Duodenal mucosa (tissue), 2 donors: ENCODE measurements around the gene RYR3.

Experiments used
- H3K27ac ChIP-seq: one replicate; pipeline ENCODE4 v1.7.0; 2013; ENCODE audit warnings: low read depth, low read length
- H3K27me3 ChIP-seq, 2 donors: one replicate each; pipeline ENCODE4 v1.7.0; 2013; ENCODE audit warnings: low read length in 2 of 2, control low read depth in 1 of 2; ENCODE audit not compliant: insufficient read depth in 2 of 2, control insufficient read depth in 1 of 2
- H3K36me3 ChIP-seq, 2 donors: one replicate each; pipeline ENCODE4 v1.7.0; 2013; ENCODE audit warnings: low read length in 2 of 2, control low read depth in 1 of 2; ENCODE audit not compliant: insufficient read depth in 2 of 2, control insufficient read depth in 1 of 2
- H3K4me1 ChIP-seq, 2 donors: one replicate each; pipeline ENCODE4 v1.7.0; 2013; ENCODE audit warnings: low read length in 2 of 2, control low read depth in 1 of 2; ENCODE audit not compliant: insufficient read depth in 2 of 2, control insufficient read depth in 1 of 2
- H3K4me3 ChIP-seq, 2 donors: one replicate each; pipeline ENCODE4 v1.7.0; 2013; ENCODE audit warnings: low read length in 2 of 2, low read depth in 1 of 2
- H3K9ac ChIP-seq, 2 donors: one replicate each; pipeline ENCODE4 v1.7.0; 2013; ENCODE audit warnings: low read length in 2 of 2, low read depth in 1 of 2
- H3K9me3 ChIP-seq, 2 donors: one replicate each; pipeline ENCODE4 v1.7.0; 2013; ENCODE audit warnings: low read length in 2 of 2, control low read depth in 1 of 2; ENCODE audit not compliant: control insufficient read depth in 1 of 2

RYR3 gene

GRCh38 chr15:33780011-33780768 lies 469.4 kb downstream of the RYR3 start:
- H3K27ac ChIP-seq: no peak overlapping the region
- no peak overlapping the region for H3K9ac ChIP-seq
- no peaks in the 10 kb centered on the region for H3K27me3 ChIP-seq
- no peaks in the 10 kb centered on the region for H3K9me3 ChIP-seq
- no peak overlapping the region for H3K4me3 ChIP-seq
- no peaks in the 10 kb centered on the region for H3K36me3 ChIP-seq
- H3K4me1 ChIP-seq: no peaks in the 10 kb centered on the region

GRCh38 chr15:33782966-33783365 lies 472.2 kb downstream of the RYR3 start:
- Histone ChIP-seq H3K4me3 (no peak overlapping the region), H3K27me3 (no peaks in the 10 kb centered on the region), H3K4me1 (no peaks in the 10 kb centered on the region), H3K27ac (no peak overlapping the region), H3K36me3 (no peaks in the 10 kb centered on the region), H3K9ac (no peak overlapping the region), H3K9me3 (no peaks in the 10 kb centered on the region)

- H3K9ac ChIP-seq: no peak overlapping the region
- H3K4me3 ChIP-seq: no peak overlapping the region
- no peaks in the 10 kb centered on the region for H3K4me1 ChIP-seq
- H3K36me3 ChIP-seq: no peaks in the 10 kb centered on the region
- no peaks in the 10 kb centered on the region for H3K9me3 ChIP-seq
- H3K27ac ChIP-seq: no peak overlapping the region
- H3K27me3 ChIP-seq: no peaks in the 10 kb centered on the region
Measured at GRCh38 chr15:33785366-33785765, 474.6 kb downstream of the RYR3 start.

DNA sequence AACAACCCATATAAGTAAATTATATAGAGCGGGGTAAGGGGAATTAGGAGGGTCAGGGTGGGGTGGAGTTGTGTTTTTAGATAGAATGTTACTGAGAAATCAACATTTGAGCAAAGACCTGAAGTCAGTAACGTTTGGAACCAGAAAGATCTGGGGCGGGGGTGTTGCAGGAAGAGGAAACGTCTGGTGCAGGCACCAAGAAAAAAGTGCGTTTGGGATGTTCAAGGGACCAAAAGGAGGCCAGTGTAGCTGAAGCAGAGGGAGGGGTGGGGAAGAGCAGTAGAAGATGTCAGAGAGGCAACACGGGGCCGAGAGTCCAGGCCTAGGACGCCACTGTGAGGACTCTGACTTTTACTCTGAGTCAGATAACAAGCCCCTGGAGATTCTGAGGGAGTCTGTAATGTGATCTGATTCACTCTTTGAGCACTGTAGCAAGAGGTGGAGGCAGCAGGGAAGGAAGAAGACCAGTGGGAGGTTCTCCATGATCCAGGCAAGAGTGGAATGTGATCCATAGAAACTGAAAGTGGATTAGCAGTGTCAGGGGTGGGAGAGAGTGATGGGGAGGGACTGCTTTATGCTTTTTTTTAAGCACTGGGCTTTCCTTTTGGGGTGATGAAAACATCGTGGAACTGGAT lies 478.3 kb downstream of the RYR3 start:
- no peak overlapping the region for H3K4me3 ChIP-seq
- H3K9ac ChIP-seq: no peak overlapping the region

DNA sequence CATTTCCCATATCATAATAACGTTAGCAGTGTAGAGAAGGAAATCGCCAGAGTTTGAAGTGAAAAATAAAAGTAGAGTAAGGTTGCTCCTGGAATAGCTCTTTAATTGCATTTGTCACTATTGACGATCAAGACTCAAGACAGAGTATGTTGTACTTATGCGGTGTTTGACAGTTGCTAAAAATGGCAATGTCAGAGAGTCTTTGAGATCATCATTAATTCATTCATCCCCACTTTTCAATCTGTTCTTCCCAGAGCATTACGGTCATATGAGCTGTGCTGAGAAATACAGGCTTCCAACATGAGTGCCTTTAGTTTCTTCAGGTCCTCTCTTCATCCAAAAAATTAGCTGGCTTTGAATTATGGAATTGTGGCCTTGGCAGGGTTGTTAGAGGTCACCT lies 483.7 kb downstream of the RYR3 start:
- Histone ChIP-seq H3K4me1 (no peaks in the 10 kb centered on the region), H3K4me3 (no peak overlapping the region), H3K27me3 (no peaks in the 10 kb centered on the region), H3K9me3 (no peaks in the 10 kb centered on the region), H3K9ac (no peak overlapping the region), H3K36me3 (no peaks in the 10 kb centered on the region), H3K27ac (no peak overlapping the region)

More for the DNA sequence above, 478.3 kb downstream of the RYR3 start:
- Histone ChIP-seq H3K9me3 (no peaks in the 10 kb centered on the region), H3K4me1 (no peaks in the 10 kb centered on the region), H3K36me3 (no peaks in the 10 kb centered on the region), H3K27me3 (no peaks in the 10 kb centered on the region), H3K27ac (no peak overlapping the region)

DNA sequence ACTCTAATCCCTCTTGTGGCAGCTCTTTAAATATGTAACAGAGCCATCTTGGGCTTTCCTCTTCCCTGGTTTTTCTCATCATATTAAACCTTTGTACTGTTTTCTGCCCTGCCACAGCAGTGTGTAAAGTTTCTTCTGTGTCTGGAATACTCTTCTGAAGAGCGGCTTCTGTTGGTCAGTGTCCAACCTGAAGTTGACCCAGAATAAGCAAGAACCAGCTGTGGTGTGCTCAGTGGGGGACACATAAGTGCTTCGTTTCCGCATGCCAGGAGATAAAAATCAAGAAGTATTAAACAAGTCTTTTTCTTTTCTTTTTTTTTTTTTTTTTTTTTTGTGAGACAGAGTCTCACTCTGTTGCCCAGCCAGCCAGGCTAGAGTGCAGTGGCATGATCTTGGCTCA lies 484.3 kb downstream of the RYR3 start:
- Histone ChIP-seq H3K9ac (no peak overlapping the region), H3K4me3 (no peak overlapping the region), H3K27me3 (no peaks in the 10 kb centered on the region), H3K4me1 (no peaks in the 10 kb centered on the region), H3K9me3 (no peaks in the 10 kb centered on the region), H3K36me3 (no peaks in the 10 kb centered on the region), H3K27ac (no peak overlapping the region)

- no peak overlapping the region for H3K27ac ChIP-seq
- no peaks in the 10 kb centered on the region for H3K36me3 ChIP-seq
- no peak overlapping the region for H3K9ac ChIP-seq
- H3K9me3 ChIP-seq: no peaks in the 10 kb centered on the region
- no peaks in the 10 kb centered on the region for H3K27me3 ChIP-seq
- H3K4me1 ChIP-seq: no peaks in the 10 kb centered on the region
- H3K4me3 ChIP-seq: no peak overlapping the region
Measured at GRCh38 chr15:33797651-33798050, 486.9 kb downstream of the RYR3 start.

GRCh38 chr15:33801954-33802353 lies 491.2 kb downstream of the RYR3 start:
- Histone ChIP-seq H3K4me1 (no peaks in the 10 kb centered on the region), H3K9ac (no peak overlapping the region), H3K27ac (no peak overlapping the region), H3K27me3 (no peaks in the 10 kb centered on the region), H3K36me3 (no peaks in the 10 kb centered on the region), H3K4me3 (no peak overlapping the region), H3K9me3 (no peaks in the 10 kb centered on the region)

- no peaks in the 10 kb centered on the region for H3K36me3 ChIP-seq
- no peaks in the 10 kb centered on the region for H3K4me1 ChIP-seq
- H3K27ac ChIP-seq: no peak overlapping the region
- no peak overlapping the region for H3K4me3 ChIP-seq
- H3K9ac ChIP-seq: no peak overlapping the region
- no peaks in the 10 kb centered on the region for H3K9me3 ChIP-seq
- no peaks in the 10 kb centered on the region for H3K27me3 ChIP-seq
Measured at GRCh38 chr15:33807665-33808064, 496.9 kb downstream of the RYR3 start.

- Histone ChIP-seq H3K27ac (no peak overlapping the region), H3K4me1 (no peaks in the 10 kb centered on the region), H3K36me3 (no peaks in the 10 kb centered on the region), H3K4me3 (no peak overlapping the region), H3K27me3 (no peaks in the 10 kb centered on the region), H3K9ac (no peak overlapping the region), H3K9me3 (no peaks in the 10 kb centered on the region)
Measured at GRCh38 chr15:33808720-33809457, 498.1 kb downstream of the RYR3 start.
